HG02610 (cell line): ENCODE measurements around the gene SLC1A2.

Source experiments
- ATAC-seq: cut with Tn5 transposase; IDR thresholded peaks from one replicate; pipeline ENCODE4 v1.9.1; 2021; ENCODE audit warnings: mild to moderate bottlenecking, moderate library complexity; ENCODE audit not compliant: unreplicated experiment

The SLC1A2 gene

GRCh38 chr11:35414311-35414710, 5.0 kb downstream of the SLC1A2 start:
- no peak for ATAC-seq

- ATAC-seq, result no peak
Measured at GRCh38 chr11:35413598-35413997, 5.8 kb downstream of the SLC1A2 start.

- ATAC-seq, result no peak
Measured at GRCh38 chr11:35412285-35412684, 7.1 kb downstream of the SLC1A2 start.

- no peak for ATAC-seq
Measured at GRCh38 chr11:35407041-35407440, 12.3 kb downstream of the SLC1A2 start.

GRCh38 chr11:35404388-35404775, 15.0 kb downstream of the SLC1A2 start:
- ATAC-seq, result no peak

DNA sequence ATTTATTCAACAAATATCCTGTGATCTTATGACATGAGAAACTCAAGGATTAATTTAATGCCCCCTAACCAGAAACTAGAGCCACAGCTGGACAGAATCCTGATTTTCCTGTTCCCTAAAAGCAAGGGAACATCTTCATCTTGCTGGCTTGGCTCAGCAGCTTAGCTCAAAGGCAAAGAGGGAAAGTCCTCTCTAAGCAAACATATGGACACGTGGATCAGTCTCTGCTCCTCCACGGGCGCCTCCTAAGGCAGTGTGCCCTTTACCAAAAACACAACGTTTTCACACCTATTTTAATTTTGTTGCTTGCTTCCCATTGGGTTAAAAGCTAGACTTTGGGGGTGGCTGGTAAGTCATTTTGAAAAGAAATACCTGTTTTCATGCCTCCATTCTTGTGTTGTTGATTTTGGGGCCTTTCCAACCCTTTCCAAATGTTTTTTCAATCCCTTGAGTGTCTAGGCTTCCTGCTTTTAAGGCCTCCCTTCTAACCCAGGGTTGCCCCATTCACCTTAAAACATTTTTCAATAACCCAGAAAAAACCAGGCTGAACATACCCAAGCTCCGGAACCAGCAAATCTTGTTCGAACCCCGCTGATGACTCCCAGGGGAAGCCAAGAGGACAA, 15.5 kb downstream of the SLC1A2 start:
- ATAC-seq, result no peak

- ATAC-seq, result no peak
Measured at GRCh38 chr11:35402751-35403660, 16.4 kb downstream of the SLC1A2 start.

DNA sequence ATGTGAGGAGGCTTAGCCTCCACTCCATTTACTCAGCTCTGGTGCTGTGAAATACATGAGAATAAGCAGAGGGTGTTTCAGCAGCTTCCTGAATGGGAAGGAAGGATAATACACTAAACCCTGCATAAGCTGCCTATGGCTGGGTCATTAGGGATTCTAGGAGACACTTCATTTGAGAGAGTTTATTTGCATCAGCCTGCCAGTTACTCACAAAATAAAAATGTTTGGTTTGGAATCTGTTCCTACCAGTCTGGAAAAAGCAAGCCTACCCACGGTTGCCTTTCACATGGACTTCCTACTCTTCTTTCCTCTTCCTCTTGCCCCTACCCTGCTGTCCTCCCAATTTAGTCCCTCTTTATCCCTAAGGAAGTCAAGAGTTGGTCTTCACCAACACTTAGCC, 20.5 kb downstream of the SLC1A2 start:
- no peak for ATAC-seq

GRCh38 chr11:35394941-35395340, 24.4 kb downstream of the SLC1A2 start:
- ATAC-seq, result no peak

DNA sequence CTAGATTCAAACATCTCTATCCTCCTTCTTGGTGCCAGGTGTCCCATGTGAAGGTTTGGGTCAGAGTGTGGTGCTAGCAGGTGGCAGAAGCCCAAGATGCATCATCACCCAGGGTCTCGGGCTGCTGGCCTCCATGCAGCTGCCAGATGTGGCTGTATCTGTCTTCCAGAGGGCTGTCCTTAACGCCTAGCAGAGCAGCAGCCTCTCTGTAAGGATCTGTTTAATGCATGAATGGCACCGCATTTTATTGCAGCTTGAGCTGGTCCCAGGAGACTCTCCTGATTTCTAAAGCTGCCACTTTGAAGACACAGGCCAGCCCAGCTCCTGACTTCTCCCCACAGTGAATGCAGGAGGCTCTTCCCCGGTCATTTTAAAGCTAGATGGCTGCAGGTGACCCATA, 26.3 kb downstream of the SLC1A2 start:
- no peak for ATAC-seq

DNA sequence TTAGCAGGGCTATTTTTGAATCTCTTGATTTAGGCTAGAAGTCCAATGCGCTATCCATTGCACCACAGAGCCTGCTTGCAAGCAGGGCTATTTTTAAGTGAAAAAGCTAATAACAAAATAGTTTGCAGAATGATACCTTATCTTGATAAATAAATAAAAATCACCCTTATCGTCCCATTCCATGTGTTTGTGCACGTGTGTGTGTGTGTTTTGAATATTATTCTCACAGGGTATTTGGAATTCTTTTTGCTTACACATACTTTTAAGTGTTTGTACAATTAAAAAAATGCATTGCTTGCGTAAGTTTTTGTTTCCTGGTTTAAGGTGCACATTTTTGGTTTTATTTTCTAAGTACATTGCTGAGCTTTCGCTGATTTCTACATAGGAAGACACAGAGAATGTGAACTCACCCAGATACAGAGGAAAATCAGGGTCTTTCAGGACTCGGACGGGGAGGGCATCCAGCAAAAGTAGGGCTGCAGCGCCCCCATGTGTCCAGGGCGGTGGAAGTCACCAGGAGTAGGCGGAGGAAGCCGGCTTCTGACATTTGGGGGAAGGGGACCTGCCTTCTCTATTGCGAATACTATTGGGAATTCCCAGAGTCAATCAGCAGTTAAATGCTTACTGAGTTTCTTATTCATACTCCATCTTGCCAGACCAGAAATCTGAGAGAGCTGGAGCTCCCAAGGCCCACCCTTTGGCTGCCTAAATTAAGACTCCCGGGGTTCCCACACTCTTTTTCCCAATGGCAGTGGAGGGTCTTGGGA, 27.3 kb downstream of the SLC1A2 start:
- peak; percentile 47 for ATAC-seq

DNA sequence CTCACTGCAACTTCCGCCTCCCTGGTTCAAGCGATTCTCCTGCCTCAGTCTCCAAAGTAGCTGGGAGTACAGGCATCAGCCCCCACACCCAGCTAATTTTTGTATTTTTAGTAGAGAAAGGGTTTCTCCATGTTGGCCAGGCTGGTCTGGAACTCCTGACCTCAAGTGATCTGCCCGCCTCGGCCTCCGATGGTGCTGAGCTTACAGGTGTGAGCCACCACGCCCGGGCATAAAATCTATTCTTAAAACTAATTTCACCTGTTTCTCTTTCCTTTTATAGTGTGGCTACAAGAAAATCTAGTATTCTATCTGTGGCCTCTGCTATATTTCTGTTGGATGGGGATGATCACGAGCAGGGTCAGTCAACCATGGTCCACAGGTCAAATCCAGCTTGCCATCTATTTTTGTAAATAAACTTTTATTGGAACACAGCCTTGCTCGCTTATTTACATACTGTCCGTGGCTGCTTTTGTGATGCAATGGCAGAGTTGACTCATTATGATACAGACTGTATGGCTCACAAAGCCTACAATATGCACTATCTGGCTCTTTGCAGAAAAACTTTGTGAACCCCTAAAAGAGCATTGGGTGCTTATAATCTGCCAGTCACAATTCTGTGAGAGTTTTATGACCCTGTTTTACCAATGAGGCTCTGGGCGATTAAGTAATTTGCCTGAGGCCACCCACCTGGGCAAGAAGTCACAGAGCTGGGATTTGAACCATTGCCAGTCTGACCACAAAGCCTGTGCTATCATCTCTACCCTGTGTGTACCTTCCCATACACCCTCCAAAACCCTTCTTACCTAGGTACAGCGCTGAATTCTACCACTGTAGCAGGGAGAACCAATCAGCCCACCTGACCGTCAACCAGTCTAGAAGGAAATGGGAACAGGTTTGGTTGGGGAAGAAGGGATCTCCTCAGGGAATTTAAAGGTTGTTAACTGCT, 28.3 kb downstream of the SLC1A2 start:
- peak; percentile 86 for ATAC-seq

DNA sequence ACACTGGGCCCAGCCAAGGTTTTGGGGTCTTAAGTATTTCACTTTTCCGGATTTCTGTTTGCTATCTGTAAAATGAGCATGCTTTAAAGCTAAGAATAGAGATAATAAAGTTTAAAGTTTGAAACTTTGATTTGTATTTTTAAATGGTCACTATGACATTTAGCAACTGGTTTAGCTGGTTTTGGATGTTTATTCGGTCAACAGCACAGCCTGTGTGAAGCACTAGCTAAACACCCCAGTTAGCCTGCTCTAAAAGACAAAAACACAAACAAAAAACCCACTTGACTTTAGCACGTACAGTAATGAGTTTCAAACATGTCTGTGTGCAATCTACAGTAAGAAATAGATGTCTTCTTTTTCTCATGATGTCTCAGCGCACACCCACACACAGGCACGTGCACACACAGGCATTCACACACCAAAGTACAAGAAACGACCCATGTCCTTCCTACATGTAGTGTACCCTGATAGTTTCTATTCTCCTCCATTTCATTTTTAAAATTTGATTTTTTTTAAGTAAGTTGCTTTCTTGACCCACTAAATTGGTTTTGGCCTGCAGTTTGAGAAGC, 29.4 kb downstream of the SLC1A2 start:
- ATAC-seq, result no peak

GRCh38 chr11:35389112-35389511, 30.2 kb downstream of the SLC1A2 start:
- ATAC-seq, result no peak

- no peak for ATAC-seq
Measured at GRCh38 chr11:35388061-35388460, 31.3 kb downstream of the SLC1A2 start.

DNA sequence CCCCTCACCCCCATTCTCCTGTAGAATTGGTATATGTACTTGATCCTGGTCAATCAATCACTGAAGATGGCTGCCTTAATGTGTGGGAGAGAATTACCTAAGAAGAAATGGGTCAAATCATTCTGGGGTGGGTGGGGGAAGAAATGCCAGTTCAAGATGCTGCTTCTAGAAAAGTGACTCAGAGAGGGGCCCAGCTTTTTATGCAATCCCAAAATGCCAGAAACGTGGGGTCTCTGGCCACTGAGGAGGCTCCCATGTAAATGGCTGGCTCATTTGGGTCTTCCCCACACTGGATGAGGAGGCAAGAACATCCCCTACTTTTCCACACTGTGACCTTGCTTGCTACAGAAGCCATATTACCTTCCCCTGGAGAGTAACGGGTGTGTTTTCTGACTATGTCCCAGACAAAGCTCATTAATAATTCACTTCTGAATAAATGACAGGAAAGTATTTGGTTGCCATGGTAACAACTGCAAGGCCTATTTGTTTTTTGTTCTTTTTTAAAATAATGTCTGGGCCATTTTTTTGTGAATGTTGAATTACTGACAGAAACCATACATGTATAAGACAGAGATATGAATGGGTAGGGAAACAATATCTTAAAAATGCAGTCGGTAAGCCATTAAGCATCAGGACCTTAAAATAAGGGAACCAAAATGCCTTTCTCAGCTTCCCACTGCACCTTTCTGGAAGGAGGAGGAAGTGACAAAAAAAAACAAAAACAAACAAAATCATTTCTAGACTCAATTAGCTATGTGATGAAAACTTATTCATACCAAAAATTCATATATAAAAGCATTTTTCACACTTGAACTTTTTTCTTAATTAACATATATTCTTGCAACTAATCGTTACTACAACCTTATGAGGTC, 32.0 kb downstream of the SLC1A2 start:
- ATAC-seq, result no peak

GRCh38 chr11:35383953-35384352, 35.4 kb downstream of the SLC1A2 start:
- no peak for ATAC-seq

- no peak for ATAC-seq
Measured at GRCh38 chr11:35381709-35382322, 37.5 kb downstream of the SLC1A2 start.

GRCh38 chr11:35380603-35381002, 38.8 kb downstream of the SLC1A2 start:
- no peak for ATAC-seq
